Mesendoderm (in vitro differentiated cells): ENCODE measurements around the gene RARA.

Source experiments
- DNase-seq: peaks from one replicate; pipeline ENCODE4 v3.0.0; 2013
- H2AK5ac ChIP-seq: 2 replicates; pipeline ENCODE4 v1.6.1; 2013; ENCODE audit warnings: low read length, inconsistent platforms
- H2BK120ac ChIP-seq: 2 replicates; pipeline ENCODE4 v1.6.1; 2013; ENCODE audit warnings: low read depth, mild to moderate bottlenecking, low read length, moderate library complexity, mixed read lengths
- H2BK15ac ChIP-seq: replicated peaks from 2 replicates; pipeline ENCODE4 v1.6.1; 2013; ENCODE audit warnings: low read depth, mild to moderate bottlenecking, moderate library complexity
- H2BK5ac ChIP-seq: 2 replicates; pipeline ENCODE4 v1.6.1; 2013; ENCODE audit warnings: low read length, inconsistent platforms
- H3K18ac ChIP-seq: 2 replicates; pipeline ENCODE4 v1.6.1; 2013; ENCODE audit warnings: mild to moderate bottlenecking, low read length, mixed read lengths
- H3K23ac ChIP-seq: one replicate; pipeline ENCODE4 v1.6.1; 2013; ENCODE audit warnings: low read length
- H3K27ac ChIP-seq: 2 replicates; pipeline ENCODE4 v1.5.1; 2013; ENCODE audit warnings: low read depth, mild to moderate bottlenecking, inconsistent platforms, low read length, moderate library complexity
- H3K27me3 ChIP-seq: 2 replicates; pipeline ENCODE4 v1.6.1; 2013; ENCODE audit warnings: low read length, control low read depth, mild to moderate bottlenecking, inconsistent platforms; ENCODE audit not compliant: insufficient read depth, poor library complexity
- H3K36me3 ChIP-seq: 2 replicates; pipeline ENCODE4 v1.6.1; 2013; ENCODE audit warnings: low read length, inconsistent platforms; ENCODE audit not compliant: control insufficient read depth, insufficient read depth
- H3K4ac ChIP-seq: one replicate; pipeline ENCODE4 v1.6.1; 2013; ENCODE audit warnings: low read depth, mild to moderate bottlenecking, low read length, moderate library complexity
- H3K4me1 ChIP-seq: 2 replicates; pipeline ENCODE4 v1.6.1; 2013; ENCODE audit warnings: low read depth, low read length, inconsistent platforms; ENCODE audit not compliant: control insufficient read depth
- H3K4me2 ChIP-seq: 2 replicates; pipeline ENCODE4 v1.6.1; 2013; ENCODE audit warnings: low read length
- H3K4me3 ChIP-seq: 2 replicates; pipeline ENCODE4 v1.5.1; 2013; ENCODE audit warnings: mild to moderate bottlenecking, low read length
- H3K56ac ChIP-seq: one replicate; pipeline ENCODE4 v1.6.1; 2013; ENCODE audit warnings: low read length
- H3K79me1 ChIP-seq: 2 replicates; pipeline ENCODE4 v1.6.1; 2013; ENCODE audit warnings: low read length, inconsistent platforms
- H3K79me2 ChIP-seq: 2 replicates; pipeline ENCODE4 v1.6.1; 2013; ENCODE audit warnings: mild to moderate bottlenecking, low read length; ENCODE audit not compliant: control insufficient read depth, insufficient read depth
- H3K9ac ChIP-seq: 2 replicates; pipeline ENCODE4 v1.6.1; 2013; ENCODE audit warnings: low read length, inconsistent platforms
- H4K5ac ChIP-seq: one replicate; pipeline ENCODE4 v1.6.1; 2013; ENCODE audit warnings: low read length
- H4K8ac ChIP-seq: one replicate; pipeline ENCODE4 v1.6.1; 2013; ENCODE audit warnings: low read depth, mild to moderate bottlenecking, control low read depth, low read length, moderate library complexity
- WGBS: extraction: QIAGEN DNeasy Blood & Tissue Kit; methylation state at CpG from one replicate; pipeline ENCODE4 v1.1.7; 2013; ENCODE audit warnings: low lambda C conversion rate, missing lambda C conversion rate; ENCODE audit not compliant: insufficient coverage; ENCODE audit errors: extremely low coverage; 5-methylcytosine and 5-hydroxymethylcytosine counted together

Gene RARA

GRCh38 chr17:40356990-40357881 lies 48.3 kb downstream of the RARA start:
- no CpG with 5 or more reads among the region's 19 CpGs for WGBS
- Histone ChIP-seq H3K79me1 (no peaks in the 10 kb centered on the region), H4K5ac (no peak overlapping the region), H2AK5ac (no peak overlapping the region), H2BK120ac (no peak overlapping the region), H2BK5ac (no peak overlapping the region), H3K27me3 (no peaks in the 10 kb centered on the region), H3K36me3 (peaks cover 3% of the 10 kb centered on the region), H3K27ac (no peak overlapping the region), H3K23ac (no peak overlapping the region), H3K18ac (no peak overlapping the region), H2BK15ac (no peak overlapping the region), H3K4me1 (peaks cover 3% of the 10 kb centered on the region), H3K4me2 (no peak overlapping the region), H3K56ac (no peak overlapping the region), H3K79me2 (no peaks in the 10 kb centered on the region), H3K9ac (no peak overlapping the region), H3K4ac (no peak overlapping the region), H3K4me3 (no peak overlapping the region), H4K8ac (no peak overlapping the region)
- DNase-seq, result no peak

- no CpG with 5 or more reads among the region's 17 CpGs for WGBS
- Histone ChIP-seq H3K23ac (no peak overlapping the region), H3K27ac (no peak overlapping the region), H4K8ac (no peak overlapping the region), H3K56ac (no peak overlapping the region), H3K4me2 (no peak overlapping the region), H3K4me1 (no peaks in the 10 kb centered on the region), H3K9ac (no peak overlapping the region), H2BK5ac (no peak overlapping the region), H2BK15ac (no peak overlapping the region), H3K79me1 (no peaks in the 10 kb centered on the region), H3K79me2 (no peaks in the 10 kb centered on the region), H3K27me3 (no peaks in the 10 kb centered on the region), H3K18ac (no peak overlapping the region), H3K36me3 (no peaks in the 10 kb centered on the region), H2BK120ac (no peak overlapping the region), H3K4ac (no peak overlapping the region), H4K5ac (no peak overlapping the region), H3K4me3 (no peak overlapping the region), H2AK5ac (no peak overlapping the region)
- DNase-seq, result peak; percentile 85
Measured at GRCh38 chr17:40358323-40359038, 49.5 kb downstream of the RARA start.

- no peaks in the 10 kb centered on the region for H3K4me1 ChIP-seq
- no peaks in the 10 kb centered on the region for H3K79me2 ChIP-seq
- no peak overlapping the region for H2BK120ac ChIP-seq
- H4K5ac ChIP-seq, result no peak overlapping the region
- no peak overlapping the region for H2BK5ac ChIP-seq
- no peak overlapping the region for H3K18ac ChIP-seq
- H3K79me1 ChIP-seq, result no peaks in the 10 kb centered on the region
- H3K27ac ChIP-seq, result no peak overlapping the region
- H3K4me2 ChIP-seq, result no peak overlapping the region
- WGBS, result no CpG with 5 or more reads among the region's 8 CpGs
- no peak overlapping the region for H2BK15ac ChIP-seq
- no peak overlapping the region for H3K4ac ChIP-seq
- no peak for DNase-seq
- H3K36me3 ChIP-seq, result no peaks in the 10 kb centered on the region
- H3K23ac ChIP-seq, result no peak overlapping the region
- H4K8ac ChIP-seq, result no peak overlapping the region
- no peak overlapping the region for H3K4me3 ChIP-seq
- H3K9ac ChIP-seq, result no peak overlapping the region
- peaks cover 4% of the 10 kb centered on the region for H3K27me3 ChIP-seq
- no peak overlapping the region for H2AK5ac ChIP-seq
- no peak overlapping the region for H3K56ac ChIP-seq
Measured at GRCh38 chr17:40360091-40360490, 51.1 kb downstream of the RARA start.

- Histone ChIP-seq H3K18ac (no peak overlapping the region), H3K79me1 (no peaks in the 10 kb centered on the region), H3K79me2 (no peaks in the 10 kb centered on the region), H3K4me2 (no peak overlapping the region), H3K4me3 (no peak overlapping the region), H4K5ac (no peak overlapping the region), H3K23ac (no peak overlapping the region), H2BK5ac (no peak overlapping the region), H2BK120ac (no peak overlapping the region), H3K27me3 (peaks cover 4% of the 10 kb centered on the region), H3K36me3 (no peaks in the 10 kb centered on the region), H3K4me1 (no peaks in the 10 kb centered on the region), H3K27ac (no peak overlapping the region), H2AK5ac (no peak overlapping the region), H4K8ac (no peak overlapping the region), H3K4ac (no peak overlapping the region), H3K56ac (peak overlapping the region; percentile 34), H3K9ac (no peak overlapping the region), H2BK15ac (no peak overlapping the region)
- no CpG with 5 or more reads among the region's 32 CpGs for WGBS
- DNase-seq, result no peak
Measured at GRCh38 chr17:40361063-40361924, 52.3 kb downstream of the RARA start.

- H3K18ac ChIP-seq, result no peak overlapping the region
- no peaks in the 10 kb centered on the region for H3K36me3 ChIP-seq
- no peak overlapping the region for H4K8ac ChIP-seq
- H2BK120ac ChIP-seq, result no peak overlapping the region
- H3K79me2 ChIP-seq, result no peaks in the 10 kb centered on the region
- H3K23ac ChIP-seq, result no peak overlapping the region
- H2BK5ac ChIP-seq, result no peak overlapping the region
- no CpG with 5 or more reads among the region's 24 CpGs for WGBS
- H3K27ac ChIP-seq, result no peak overlapping the region
- H3K79me1 ChIP-seq, result no peaks in the 10 kb centered on the region
- H3K4me2 ChIP-seq, result no peak overlapping the region
- H4K5ac ChIP-seq, result no peak overlapping the region
- H3K27me3 ChIP-seq, result peaks cover 4% of the 10 kb centered on the region
- H3K4me3 ChIP-seq, result no peak overlapping the region
- H2BK15ac ChIP-seq, result no peak overlapping the region
- no peak overlapping the region for H2AK5ac ChIP-seq
- H3K4ac ChIP-seq, result no peak overlapping the region
- H3K9ac ChIP-seq, result no peak overlapping the region
- H3K4me1 ChIP-seq, result no peaks in the 10 kb centered on the region
- DNase-seq, result no peak
- no peak overlapping the region for H3K56ac ChIP-seq
Measured at GRCh38 chr17:40361925-40362695, 53.1 kb downstream of the RARA start.
